GM12878 (cell line): ENCODE data around the gene PAEP. TPM values are rescaled to one million over a fixed set of nuclear protein-coding genes. Genes with fewer than 3 reads are reported as not detected.

Source experiments
- MXI1 ChIP-seq: fragments of 150-350 bp; IDR thresholded peaks from 2 replicates; pipeline ENCODE4 v1.6.1; 2011; ENCODE audit warnings: low read depth, mild to moderate bottlenecking, inconsistent platforms, low read length, improper control_type of control experiment
- SP1 ChIP-seq: IDR thresholded peaks from one replicate; pipeline ENCODE4 v1.6.1; 2011; ENCODE audit warnings: low read depth, low read length
- STAT1 ChIP-seq: fragments of 450-650 bp; conservative IDR thresholded peaks from 2 replicates; pipeline ENCODE4 v1.6.1; 2014; ENCODE audit warnings: antibody characterized with exemption, mild to moderate bottlenecking
- ZBTB33 ChIP-seq: fragments of 450-650 bp; IDR thresholded peaks from 2 replicates; pipeline ENCODE4 v1.6.1; 2017; ENCODE audit warnings: mild to moderate bottlenecking
- ZBTB4 ChIP-seq: fragments of 450-650 bp; formaldehyde crosslinking; IDR thresholded peaks from 2 replicates; pipeline ENCODE4 v1.4.0; 2022; ENCODE audit warnings: mild to moderate bottlenecking, moderate library complexity
- ZBTB40 ChIP-seq: fragments of 450-650 bp; IDR thresholded peaks from 2 replicates; pipeline ENCODE4 v1.6.1; 2016; ENCODE audit warnings: mild to moderate bottlenecking, moderate library complexity, borderline replicate concordance
- ZZZ3 ChIP-seq: IDR thresholded peaks from 2 replicates; pipeline ENCODE4 v1.6.1; 2011; ENCODE audit warnings: low read depth; ENCODE audit not compliant: control insufficient read depth, insufficient read length
- polyA plus RNA-seq, 11 experiments: library from polyadenylated mRNA; depleted of rRNA in 4 of 11; unstranded in 6 of 11; stranded (reverse) in 5 of 11; fragments of >200 nt; fragmentation: Nextera tagmentation in 4 of 11; fragmentation: Illumina TruSeq in 1 of 11; extraction: Ambion mirVana in 4 of 11; extraction: Trizol in 1 of 11; gene quantifications; 1 replicate in 1 of 11; 2 replicates in 10 of 11; pipeline versions ENCODE4 v1.2.1 to v1.2.3, GENCODE V29; 2011 to 2016; ENCODE audit warnings: inconsistent platforms in 2 of 11, missing spikeins in 2 of 11, low read depth in 1 of 11
- total RNA-seq, 4 experiments: library from RNA; depleted of rRNA in 3 of 4; stranded (reverse); fragments of >200 nt in 3 of 4; fragmentation: Illumina TruSeq in 1 of 4; extraction: Trizol in 1 of 4; gene quantifications; 2 replicates each; pipeline versions ENCODE4 v1.2.1 to v1.2.3, GENCODE V29; 2013 to 2021

PAEP gene
- total and polyA plus RNA-seq, 10 of the 15 experiments (the other 5 are each of a cell fraction or from before 2014, with no cell fraction given): not detected

- TF ChIP-seq ZBTB4 (CRISPR knock-in tag) (no peak), MXI1 (no peak), ZBTB40 (no peak), STAT1 (no peak), ZZZ3 (no peak), ZBTB33 (no peak), SP1 (no peak)
- TF ChIP-seq, all 136 proteins: peak for 0
Measured at GRCh38 chr9:135588886-135589595, 27.5 kb downstream of the PAEP start (continued).
